OCI-LY3 (cell line): ENCODE results near the gene USP4.

Experiments
- CTCF ChIP-seq: fragments of 200-600, 300-600 bp; sonication (generic); IDR thresholded peaks from 2 replicates; pipeline ENCODE4 v1.5.1; 2014; ENCODE audit warnings: antibody characterized with exemption, low read length, low read depth
- EZH2phosphoT487 ChIP-seq: fragments of 200-600 bp; shearing (Covaris generic); IDR thresholded peaks from 2 replicates; pipeline ENCODE4 v1.6.1; 2018; ENCODE audit warnings: antibody characterized with exemption, mixed run types, low read depth

DNA sequence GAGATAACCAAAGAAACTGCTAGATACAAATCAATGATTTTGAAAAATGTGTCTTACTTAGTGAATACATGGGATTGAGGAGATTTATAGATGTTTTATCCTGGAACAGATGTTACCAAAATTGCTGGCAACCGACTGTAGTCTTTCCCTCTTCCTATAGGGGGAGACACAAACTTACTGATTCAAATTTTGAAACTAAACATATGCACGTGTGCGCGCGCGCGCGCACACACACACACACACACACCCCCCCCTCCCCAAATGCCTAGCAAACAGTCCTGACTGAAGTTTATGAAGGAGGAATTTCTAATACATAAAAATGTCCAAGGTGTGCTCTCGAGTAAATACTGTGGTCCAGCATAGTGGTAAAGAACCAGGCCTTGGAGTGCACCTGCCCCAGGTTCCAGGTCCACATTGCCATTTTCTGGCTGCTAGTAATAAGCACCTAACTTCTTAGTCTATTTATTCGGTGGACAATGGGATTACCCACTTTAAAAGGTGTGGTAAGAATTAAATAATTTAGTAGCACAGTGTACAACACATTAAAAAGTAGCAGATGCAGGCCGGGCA, 44.3 kb downstream of the USP4 start:
- peak; percentile 82 for TF ChIP-seq CTCF
- no peak for TF ChIP-seq EZH2phosphoT487
